ENCODE data around the gene EPN2. TPM values are rescaled to one million over a fixed set of nuclear protein-coding genes. Genes with fewer than 3 reads are reported as not detected.

Gene EPN2
- polyA plus RNA-seq, 1 donor from 2014 or later = 37.8 TPM

DNA sequence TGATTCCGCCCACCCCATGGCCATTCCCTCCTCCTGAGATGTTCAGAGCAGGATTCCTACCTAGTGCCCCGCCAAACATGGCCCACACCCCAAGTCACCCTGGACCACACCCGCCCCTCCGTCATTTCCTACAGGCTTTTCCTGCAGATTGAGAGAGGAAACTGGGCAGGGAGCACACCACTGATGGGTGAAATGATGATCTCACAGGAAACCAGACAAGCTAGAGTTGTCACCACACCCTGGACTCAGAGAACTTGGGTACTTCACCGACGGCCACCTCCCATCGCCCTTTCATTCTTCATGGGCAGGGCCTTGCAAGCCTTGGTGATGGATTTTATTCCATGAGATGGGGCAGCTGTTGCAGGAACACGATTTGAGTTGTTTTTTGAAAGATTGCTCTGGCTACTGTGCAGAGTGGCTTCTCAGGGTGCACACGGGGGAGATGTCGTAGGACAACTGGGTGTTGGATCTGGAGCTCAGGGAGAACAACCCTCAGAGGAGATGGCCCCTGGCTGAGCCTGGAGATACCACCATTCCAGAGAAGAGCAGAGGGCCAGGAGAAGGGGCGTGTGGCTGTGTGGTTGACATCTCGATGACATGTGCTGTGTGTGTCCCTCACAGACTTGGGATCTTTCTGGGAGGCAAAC, 132.8 kb downstream of the EPN2 start:
- Histone ChIP-seq H3K9ac (ENCODE audit: low read length) (no peak overlapping the region), H2AFZ (ENCODE audit: low read depth, low read length) (no peak overlapping the region), H3K27me3 (ENCODE audit: insufficient read depth, low read depth, low read length) (no peaks in the 10 kb centered on the region), H4K20me1 (ENCODE audit: insufficient read depth) (no peaks in the 10 kb centered on the region), H3F3A (ENCODE audit: insufficient read depth, low read length, poor library complexity, severe bottlenecking) (no peaks in the 10 kb centered on the region), H3K79me2 (replicated peaks; ENCODE audit: insufficient read depth, low read length) (no peaks in the 10 kb centered on the region), H3K9me2 (ENCODE audit: insufficient read depth, low read length) (no peaks in the 10 kb centered on the region), H3K9me3 (ENCODE audit: low read length) (no peaks in the 10 kb centered on the region), H3K36me3 (ENCODE audit: insufficient read depth, low read length) (no peaks in the 10 kb centered on the region), H3K27ac (ENCODE audit: low read length) (no peak overlapping the region), H3K4me3 (ENCODE audit: low read length) (no peak overlapping the region), H3K4me2 (ENCODE audit: low read length) (no peak overlapping the region)
- TF ChIP-seq SMC3 (conservative IDR thresholded peaks at IDR 0.05; ENCODE audit: poor library complexity) = no peak
- no peak for TF ChIP-seq EZH2 (IDR thresholded peaks at IDR 0.05; ENCODE audit: borderline replicate concordance, insufficient read depth, low read length, poor library complexity, severe bottlenecking)
- no peak for TF ChIP-seq RAD21 (conservative IDR thresholded peaks at IDR 0.05)
- TF ChIP-seq POLR2AphosphoS5 (IDR thresholded peaks at IDR 0.05) = no peak
- no peak for TF ChIP-seq REST (IDR thresholded peaks at IDR 0.05; ENCODE audit: borderline replicate concordance)
- no peak for TF ChIP-seq MXI1 (conservative IDR thresholded peaks at IDR 0.05; ENCODE audit: poor library complexity, severe bottlenecking)
- no peak for TF ChIP-seq CTCF (IDR thresholded peaks at IDR 0.05; ENCODE audit: poor library complexity, severe bottlenecking)
- no peak for TF ChIP-seq EP300 (conservative IDR thresholded peaks at IDR 0.05; ENCODE audit: poor library complexity, severe bottlenecking)
- no peak for TF ChIP-seq TAF1 (IDR thresholded peaks at IDR 0.05; ENCODE audit: low read depth)

- H3K27ac ChIP-seq (ENCODE audit: low read length) = no peak overlapping the region
- H3K4me2 ChIP-seq (ENCODE audit: low read length) = no peak overlapping the region
- H3K9ac ChIP-seq (ENCODE audit: low read length) = no peak overlapping the region
- TF ChIP-seq CTCF (IDR thresholded peaks at IDR 0.05; ENCODE audit: poor library complexity, severe bottlenecking) (no peak), REST (IDR thresholded peaks at IDR 0.05; ENCODE audit: borderline replicate concordance) (no peak), EZH2 (IDR thresholded peaks at IDR 0.05; ENCODE audit: borderline replicate concordance, insufficient read depth, low read length, poor library complexity, severe bottlenecking) (no peak), MXI1 (conservative IDR thresholded peaks at IDR 0.05; ENCODE audit: poor library complexity, severe bottlenecking) (no peak), SMC3 (conservative IDR thresholded peaks at IDR 0.05; ENCODE audit: poor library complexity) (no peak), RAD21 (conservative IDR thresholded peaks at IDR 0.05) (no peak), POLR2AphosphoS5 (IDR thresholded peaks at IDR 0.05) (no peak), EP300 (conservative IDR thresholded peaks at IDR 0.05; ENCODE audit: poor library complexity, severe bottlenecking) (no peak), TAF1 (IDR thresholded peaks at IDR 0.05; ENCODE audit: low read depth) (no peak)
- no peak overlapping the region for H3K4me3 ChIP-seq (ENCODE audit: low read length)
- no peaks in the 10 kb centered on the region for H3K27me3 ChIP-seq (ENCODE audit: insufficient read depth, low read depth, low read length)
- no peaks in the 10 kb centered on the region for H3K9me3 ChIP-seq (ENCODE audit: low read length)
- no peaks in the 10 kb centered on the region for H3K9me2 ChIP-seq (ENCODE audit: insufficient read depth, low read length)
- no peak overlapping the region for H2AFZ ChIP-seq (ENCODE audit: low read depth, low read length)
- no peaks in the 10 kb centered on the region for H4K20me1 ChIP-seq (ENCODE audit: insufficient read depth)
- H3K79me2 ChIP-seq (replicated peaks; ENCODE audit: insufficient read depth, low read length) = no peaks in the 10 kb centered on the region
- H3F3A ChIP-seq (ENCODE audit: insufficient read depth, low read length, poor library complexity, severe bottlenecking) = no peaks in the 10 kb centered on the region
- no peaks in the 10 kb centered on the region for H3K36me3 ChIP-seq (ENCODE audit: insufficient read depth, low read length)
Observed at GRCh38 chr17:19370493-19370960, 133.4 kb downstream of the EPN2 start.
